Measurements from ENCODE around the gene OVCH1.

GRCh38 chr12:29463198-29463597 lies 34.3 kb downstream of the OVCH1 start:
- TF ChIP-seq CTCF (IDR thresholded peaks at IDR 0.05; ENCODE audit: insufficient read depth, low read length) (no peak), POLR2AphosphoS5 (IDR thresholded peaks at IDR 0.05; ENCODE audit: low read depth) (no peak), REST (IDR thresholded peaks at IDR 0.05; ENCODE audit: insufficient replicate concordance, low read depth) (no peak), GABPA (IDR thresholded peaks at IDR 0.05; ENCODE audit: low read depth) (no peak), SPI1 (IDR thresholded peaks at IDR 0.05; ENCODE audit: borderline replicate concordance, low read depth) (peak; percentile 60; the same call in 1 of the 2 replicates)

All from HL-60 (cell line).